Effector CD8-positive, alpha-beta T cell (primary cell): ENCODE results near the gene GTPBP3.

Experiments
- DNase-seq: peaks from one replicate; lab custom pipeline; 2025; lab: John Stamatoyannopoulos, UW

Gene GTPBP3

DNA sequence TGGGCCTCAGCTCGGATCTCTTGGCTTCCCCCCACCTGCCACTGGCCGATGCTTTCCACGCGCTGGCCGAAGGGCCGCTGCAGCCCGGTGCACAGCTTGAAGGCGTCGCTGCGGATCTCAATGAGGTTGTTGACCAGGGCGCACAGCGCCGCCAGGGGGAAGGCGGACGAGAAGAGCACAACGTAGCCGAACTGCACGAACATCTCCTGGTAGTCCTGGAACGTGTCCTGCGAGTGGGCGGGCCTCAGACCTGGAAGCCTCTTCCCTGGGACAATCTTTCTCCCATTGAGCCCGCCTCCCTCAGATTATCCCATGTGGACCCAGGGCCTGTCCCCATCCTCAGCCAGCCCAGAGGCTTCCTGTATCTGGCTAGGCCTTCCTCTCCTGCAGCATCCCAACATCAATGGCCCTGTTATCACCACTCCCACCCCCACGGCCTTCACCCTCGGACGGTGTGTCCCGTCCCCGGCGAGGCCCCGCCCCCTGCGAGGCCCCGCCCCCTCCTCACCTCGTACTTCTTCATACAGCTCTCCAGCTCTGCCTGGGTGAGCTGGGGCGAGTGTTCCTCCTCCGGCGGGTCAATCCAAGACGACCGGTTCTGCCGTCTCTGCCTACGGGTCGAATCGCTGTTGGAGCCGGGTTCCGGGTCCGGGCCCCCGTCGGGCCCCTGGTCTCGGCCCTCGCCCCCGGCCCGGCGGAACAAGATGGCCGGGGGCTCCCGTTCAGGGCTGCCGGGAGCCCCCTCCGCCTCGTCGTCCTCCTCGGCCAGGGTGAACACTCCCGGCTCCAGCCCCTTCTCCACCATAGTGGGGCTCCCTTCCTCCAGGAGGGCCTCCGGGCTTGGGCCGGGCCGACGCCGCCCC lies 9.5 kb upstream of the GTPBP3 start:
- peak; percentile 52 for DNase-seq

DNA sequence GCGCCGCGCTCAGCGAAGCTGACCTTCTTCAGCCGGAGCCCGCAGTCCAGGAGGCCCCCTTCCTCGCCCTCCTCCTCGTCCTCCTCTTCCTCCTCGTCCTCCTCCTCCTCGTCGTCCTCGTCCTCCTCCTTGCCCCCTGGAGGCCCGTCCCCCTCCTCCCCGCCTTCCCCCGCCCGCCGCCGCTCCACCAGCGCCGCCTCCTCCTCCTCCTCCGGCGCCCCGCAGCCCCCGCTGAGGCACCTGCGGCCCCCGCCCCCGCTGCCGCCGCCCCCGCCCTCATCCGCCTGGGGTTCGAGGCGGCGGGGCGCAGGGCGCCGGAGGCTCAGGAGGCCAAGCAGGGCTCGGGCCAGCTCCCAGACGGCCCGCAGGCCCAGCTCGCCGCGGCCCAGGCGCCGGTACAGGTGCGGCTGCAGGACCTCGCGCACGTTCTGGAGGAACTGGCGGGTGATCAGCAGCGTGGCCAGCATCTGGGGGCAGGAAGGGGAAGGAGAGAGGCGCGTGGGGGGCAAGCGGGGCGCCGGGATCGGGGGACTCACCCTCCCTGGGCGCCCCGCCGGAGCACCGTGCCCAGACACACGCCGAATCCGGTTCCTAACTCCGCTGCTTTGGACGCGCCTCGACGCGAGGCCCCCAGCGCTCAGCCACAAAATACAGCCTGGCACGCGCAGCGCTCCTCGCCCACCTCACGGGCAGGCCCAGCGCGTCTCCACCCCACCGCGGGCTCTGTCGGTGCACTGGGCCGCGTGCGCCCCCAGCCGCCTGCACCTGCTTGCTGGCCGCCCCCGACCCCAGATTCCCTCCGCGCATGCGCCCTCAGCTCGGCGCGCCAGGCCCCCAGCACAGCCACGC lies 8.6 kb upstream of the GTPBP3 start:
- DNase-seq, result peak; percentile 17

DNA sequence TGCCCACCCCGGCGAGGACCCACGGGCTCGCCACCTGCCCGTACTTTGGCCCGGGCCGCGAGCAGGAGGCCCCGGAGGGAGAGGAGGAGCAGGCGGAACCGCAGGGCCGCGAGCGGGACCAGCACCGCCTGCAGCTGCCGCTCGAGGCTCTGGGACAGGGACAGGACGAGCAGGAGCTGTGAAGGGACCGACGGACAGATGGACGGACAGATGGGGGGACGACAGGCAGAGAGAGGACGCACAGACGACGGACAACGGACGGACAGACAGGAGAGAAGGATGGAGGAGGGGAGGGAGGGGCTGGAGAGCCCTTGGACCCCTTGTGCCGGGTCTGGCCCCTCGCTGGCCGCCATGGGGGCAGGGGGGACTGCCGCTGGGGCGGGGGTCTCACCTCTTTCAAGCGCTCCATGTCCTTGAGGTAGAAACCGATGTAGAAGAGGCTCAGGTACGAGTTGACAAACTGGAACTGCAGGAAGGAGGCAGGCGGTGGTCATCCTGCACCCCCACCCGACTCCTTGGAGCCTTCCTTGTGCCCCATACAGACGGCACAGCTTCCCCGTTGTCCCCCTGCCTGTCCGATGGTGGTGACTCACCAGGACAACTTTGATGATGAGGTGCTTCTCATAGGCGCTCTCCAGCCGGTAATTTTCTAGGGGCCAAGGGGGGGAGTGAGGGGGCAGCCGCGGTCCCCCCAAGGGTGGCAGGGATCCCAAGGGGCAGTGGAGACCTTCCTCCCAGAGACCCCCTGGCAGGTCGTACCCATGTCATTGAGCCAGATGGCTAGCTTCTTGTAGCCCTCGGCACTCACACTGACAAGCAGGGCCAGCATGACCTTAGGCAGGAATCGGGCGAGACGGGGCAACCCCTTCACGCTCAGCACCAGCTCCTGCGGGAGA lies 7.7 kb upstream of the GTPBP3 start:
- DNase-seq, result no peak

DNA sequence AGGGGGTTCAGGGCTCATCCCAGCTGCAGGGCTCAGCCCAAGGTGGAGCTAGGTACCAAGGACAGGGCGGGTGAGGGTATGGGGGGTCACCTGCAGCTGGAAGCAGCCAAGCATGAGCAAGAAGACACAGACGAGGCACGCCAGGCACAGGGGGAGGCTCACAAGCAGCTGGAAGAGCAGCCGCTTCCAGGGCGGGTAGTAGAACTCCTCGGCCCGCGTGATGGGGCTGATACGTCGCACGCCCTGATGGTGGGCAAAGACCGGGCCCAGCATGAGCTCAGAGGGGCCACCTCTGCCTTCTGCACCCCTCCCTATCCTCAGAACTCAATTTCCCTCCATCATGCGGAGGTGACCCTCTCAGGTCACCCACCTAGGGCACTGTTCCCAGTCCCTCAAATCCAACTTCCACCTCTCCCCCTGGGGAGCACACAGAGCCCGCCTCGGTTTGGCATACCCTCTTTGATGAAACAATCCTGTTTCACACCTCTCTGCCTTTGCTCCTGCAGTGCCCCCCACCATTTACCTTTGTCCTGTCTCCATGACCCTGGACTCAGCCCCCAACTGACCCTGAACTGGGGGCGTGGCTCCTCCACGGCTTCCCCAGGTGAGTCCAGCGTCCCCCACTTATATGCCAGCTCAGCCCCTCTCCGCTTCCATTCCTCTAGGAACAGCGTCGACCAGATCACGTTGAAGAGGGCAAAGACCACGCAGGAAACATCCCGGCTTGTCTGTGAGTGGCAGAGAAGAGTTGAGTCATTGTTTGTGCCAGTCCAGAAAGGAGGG lies 6.9 kb upstream of the GTPBP3 start:
- no peak for DNase-seq

DNA sequence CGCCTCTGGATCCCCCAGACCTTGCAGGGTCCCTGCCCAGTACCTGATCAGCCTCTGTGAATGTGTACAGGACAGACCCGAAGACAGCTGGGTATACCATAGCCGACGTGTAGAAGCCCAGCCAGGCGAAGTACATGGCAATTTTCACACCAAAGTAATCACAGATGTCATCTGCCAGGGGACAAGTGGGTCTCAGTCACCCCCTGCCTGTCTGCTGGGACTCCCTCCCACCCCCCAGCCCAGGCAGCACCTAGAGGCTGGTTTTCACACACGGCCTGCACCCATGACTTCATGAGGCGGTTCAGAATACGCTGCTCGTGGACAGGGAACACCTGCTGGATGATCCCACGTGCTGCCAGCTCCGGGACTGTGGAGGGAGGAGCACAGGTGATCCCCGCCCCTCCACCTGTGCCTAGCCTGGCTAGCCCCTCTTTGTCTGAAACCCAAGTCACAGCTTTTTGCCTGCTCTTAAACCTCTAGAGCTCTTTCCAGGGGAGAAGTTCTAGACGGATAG lies 6.3 kb upstream of the GTPBP3 start:
- no peak for DNase-seq

DNA sequence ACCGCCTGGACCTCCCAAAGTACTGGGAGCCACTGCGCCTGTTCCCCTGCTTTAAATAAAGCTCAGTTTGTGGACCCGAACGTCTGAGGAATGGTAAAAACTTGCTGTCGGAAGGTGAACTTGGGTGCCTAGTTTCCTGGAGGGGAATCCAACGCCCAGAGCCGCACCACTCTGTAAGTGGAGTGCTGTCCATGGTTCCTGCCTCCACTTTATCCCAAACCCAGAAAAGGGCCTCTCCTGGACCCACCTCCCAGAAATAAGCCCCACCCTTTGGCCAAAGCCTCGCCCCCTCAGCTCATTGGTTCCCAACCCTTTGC lies 5.0 kb upstream of the GTPBP3 start:
- DNase-seq, result no peak

DNA sequence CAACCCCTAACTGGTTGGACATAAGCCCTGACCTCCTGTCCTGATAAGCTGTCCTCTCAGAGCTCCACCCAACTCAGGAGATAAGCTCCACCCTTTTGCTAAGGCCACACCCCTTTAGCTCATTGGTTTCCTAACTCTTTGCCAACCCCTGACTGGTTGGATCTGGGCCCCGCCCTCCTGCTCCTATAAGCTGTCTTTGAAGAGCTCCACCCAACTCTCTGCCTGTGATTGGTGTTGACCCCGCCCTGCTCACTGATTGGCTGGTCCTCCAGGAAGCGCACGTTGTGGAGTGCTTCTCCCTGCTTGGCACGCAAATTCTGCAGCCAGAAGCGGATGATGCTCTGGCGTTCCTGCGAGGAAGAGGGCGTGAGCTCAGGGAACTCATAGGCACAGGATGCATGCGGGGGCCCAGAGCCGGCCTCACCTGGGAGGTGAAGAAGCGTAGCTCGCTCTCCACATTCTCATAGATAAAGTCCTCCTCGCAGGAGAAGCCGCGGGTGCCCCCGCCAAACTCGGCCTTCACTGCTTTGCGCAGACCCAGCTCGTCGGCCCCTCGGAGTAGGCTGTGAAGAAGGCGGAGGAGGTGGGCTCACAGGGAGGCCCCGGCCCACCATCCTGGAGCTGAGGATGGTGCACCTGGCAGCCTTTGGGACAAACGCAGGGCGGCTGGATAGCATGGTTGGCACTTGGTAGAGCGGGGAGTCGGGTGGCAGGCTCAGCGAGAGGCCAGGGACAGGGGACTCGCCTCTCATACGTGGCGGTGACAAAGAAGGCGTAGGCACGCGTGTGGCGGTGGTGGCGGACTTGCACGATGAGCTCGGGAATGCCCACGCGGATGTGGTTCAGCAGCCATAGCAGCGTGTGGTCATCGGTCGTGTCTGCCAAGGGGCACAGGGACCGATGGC lies 4.4 kb upstream of the GTPBP3 start:
- DNase-seq, result no peak

DNA sequence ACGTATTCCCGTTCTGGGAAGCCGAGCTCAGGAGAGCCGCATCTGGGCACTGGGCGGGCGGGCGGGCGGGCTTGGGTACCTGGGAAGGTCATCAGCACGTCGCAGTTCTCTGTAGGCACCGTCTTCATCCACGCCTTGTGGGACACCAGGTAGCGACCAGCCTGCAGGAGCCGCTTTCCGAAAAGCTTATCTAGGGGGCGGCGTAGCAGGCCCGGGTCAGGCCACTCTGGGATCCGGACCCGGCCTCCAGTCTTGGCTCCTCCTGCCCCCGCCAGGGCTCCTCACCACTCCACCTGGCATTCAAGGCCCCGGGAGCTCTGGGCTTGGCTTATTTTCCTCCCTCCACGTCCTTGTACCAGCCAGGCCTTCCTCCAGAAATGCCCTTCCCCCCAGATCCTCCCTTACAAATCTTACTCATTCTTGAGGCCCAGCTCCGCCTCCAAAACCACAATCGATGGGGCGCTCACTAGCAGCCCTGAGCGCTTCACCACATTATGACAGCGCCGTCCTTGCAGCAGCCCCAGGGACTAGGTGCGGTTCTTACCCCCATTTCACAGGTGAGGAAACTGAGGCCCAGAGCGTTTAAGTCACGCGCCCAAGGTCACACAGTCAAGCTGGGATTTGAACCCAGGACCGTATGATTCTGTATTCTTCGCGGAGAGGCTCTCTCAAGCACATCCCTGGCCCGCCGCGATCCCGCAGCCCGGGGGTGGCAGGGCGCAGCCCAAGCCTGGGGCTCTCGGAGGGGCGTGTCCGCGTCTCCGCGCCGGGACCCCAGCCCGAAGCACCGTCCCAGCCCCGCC lies 3.5 kb upstream of the GTPBP3 start:
- DNase-seq, result peak; percentile 14

DNA sequence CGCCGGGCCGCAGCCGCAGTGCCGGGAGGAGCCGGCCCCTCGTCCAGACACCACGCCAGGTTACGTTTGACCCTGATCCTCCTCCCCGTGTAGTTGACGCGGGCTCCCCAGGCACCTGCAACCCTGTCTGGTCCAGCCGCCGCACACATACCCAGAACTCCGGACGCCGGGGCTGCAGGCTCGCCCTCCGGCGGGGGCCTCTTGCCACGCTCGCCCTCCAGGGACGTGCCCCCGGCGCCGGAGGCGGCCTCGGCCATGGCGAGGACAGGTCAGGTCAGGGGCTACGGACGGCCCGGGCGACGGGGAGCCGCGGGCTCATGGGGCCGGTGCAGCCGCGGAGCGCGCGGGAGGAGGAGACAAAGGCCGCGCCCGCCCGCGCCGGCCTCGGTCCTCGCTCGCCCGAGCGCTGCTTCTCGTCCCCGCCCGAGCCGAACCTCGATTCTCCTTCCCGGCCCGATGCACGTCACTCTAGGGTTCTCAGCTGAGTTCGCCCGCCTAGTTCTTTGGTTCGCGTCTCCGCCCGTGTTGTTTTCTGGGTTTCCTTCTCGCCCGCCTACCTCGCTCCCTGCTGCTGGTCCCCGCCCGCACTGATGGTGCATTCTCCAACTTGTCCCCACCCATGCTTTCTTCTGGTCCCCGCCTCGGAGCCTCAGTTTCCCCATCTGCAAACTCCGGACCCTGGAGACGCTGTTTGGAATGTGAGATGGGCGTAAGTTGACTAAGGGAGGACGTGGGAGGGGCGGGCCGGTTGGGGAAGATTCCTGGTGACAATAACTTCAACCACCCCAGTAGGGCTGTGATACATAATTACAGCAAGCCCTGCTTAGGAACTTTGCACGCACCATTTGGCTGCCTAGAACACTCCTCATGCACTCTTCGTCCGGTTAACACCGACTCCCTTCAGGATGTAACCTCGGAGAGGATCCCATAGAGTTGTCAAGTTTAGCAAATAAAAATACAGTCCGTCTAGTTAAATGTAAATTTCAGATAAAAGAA lies 2.6 kb upstream of the GTPBP3 start, which contains the start of gene ANO8:
Gene ANO8, minus strand, starts transcription at position 442 of the 996 bp plus-strand sequence. Its CDS starts 185 bp downstream, at position 257.
- peak; percentile 86 for DNase-seq

DNA sequence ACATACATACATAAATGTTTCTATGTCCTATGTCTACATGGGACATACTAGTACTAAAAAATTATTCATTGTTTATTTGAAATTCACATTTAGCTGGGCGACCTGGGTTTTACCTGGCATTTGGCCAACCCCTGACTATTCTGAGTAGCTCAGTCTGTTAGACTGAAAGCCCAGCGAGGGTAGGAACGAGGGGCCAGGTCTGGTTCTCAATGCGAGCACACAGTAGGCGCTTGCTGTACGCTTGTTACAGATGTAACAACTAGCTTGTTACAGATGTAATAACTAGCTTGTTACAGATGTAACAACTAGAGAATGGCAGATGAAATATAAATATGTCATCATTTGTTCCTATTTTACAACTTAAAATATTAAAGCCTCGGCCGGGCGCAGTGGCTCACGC lies 1.8 kb upstream of the GTPBP3 start:
- no peak for DNase-seq

DNA sequence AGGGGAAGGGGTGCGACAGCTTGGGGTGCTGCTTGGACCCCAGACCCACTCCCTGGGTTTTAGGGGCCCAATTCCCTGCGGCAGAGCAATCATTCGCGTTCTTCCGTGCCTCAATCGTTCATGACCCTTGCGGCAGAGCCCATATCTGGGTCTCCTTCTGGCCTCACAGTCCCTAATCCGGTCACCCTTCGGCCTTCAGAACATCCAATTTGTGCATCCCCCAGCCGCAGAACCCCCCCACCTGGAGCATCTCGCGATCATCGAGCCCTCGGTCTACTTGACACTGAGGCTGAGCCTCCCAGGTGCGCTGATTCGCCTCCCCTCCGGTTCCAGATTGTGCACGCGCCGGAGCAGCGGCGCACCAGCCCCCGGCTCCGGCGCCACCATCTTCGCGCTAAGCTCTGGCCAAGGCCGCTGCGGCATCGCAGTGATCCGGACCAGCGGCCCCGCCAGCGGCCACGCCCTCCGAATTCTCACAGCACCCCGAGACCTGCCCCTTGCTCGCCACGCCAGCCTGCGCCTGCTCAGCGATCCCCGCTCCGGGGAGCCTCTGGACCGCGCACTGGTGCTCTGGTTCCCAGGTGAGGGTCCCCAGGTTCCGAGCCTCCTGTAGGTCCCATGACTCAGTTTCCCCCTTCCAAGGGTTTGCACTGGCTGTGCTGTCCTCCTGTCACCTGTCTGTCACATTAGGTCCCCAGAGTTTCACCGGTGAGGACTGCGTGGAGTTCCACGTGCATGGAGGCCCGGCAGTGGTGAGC lies 501 bp downstream of the GTPBP3 start:
- no peak for DNase-seq

DNA sequence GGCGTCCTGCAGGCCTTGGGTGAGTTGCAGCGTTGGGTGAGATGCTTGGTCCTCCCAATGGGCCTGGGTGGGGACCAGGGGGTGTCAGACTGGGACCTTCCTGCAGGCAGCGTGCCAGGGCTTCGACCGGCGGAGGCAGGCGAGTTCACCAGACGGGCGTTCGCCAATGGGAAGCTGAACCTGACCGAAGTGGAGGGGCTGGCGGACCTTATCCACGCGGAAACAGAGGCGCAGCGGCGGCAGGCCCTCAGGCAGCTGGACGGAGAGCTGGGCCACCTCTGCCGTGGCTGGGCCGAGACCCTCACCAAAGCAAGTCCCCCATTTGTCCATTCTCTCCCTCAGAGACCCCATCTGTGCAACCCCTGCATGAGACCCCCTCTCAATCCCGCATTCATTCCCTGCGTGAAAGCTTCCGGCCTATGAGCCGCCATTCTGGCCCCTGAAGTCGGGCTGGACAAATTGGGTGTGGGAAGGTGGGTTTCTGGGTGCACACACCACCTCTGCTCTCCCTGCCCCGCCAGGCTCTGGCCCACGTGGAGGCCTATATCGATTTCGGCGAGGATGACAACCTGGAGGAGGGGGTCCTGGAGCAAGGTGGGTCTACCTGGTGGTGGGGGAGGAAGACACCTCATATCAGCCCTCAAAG lies 1.2 kb downstream of the GTPBP3 start:
- DNase-seq, result no peak

DNA sequence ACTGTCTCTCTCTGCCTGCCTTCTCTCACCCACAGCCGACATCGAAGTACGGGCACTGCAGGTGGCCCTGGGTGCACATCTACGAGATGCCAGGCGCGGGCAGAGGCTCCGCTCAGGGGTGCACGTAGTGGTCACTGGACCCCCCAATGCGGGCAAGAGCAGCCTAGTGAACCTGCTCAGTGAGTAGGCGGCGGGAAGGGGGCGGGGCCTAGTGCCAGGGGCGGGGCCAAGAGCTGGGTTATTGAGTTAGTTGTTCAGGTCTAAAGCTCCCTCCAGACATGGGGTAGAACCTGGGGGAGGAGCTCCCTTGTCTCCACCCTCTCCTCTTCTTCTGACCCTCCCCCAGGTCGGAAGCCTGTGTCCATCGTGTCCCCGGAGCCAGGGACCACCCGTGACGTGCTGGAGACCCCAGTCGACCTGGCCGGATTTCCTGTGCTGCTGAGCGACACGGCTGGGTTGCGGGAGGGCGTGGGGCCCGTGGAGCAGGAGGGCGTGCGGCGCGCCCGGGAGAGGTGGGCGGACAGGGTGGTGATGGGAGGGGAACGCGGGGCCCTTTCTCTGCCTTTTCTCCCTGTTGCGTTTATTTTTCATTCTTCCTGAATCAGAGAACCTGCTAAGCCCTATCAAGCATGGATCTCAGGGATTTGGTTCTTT lies 1.9 kb downstream of the GTPBP3 start:
- peak; percentile 16 for DNase-seq

DNA sequence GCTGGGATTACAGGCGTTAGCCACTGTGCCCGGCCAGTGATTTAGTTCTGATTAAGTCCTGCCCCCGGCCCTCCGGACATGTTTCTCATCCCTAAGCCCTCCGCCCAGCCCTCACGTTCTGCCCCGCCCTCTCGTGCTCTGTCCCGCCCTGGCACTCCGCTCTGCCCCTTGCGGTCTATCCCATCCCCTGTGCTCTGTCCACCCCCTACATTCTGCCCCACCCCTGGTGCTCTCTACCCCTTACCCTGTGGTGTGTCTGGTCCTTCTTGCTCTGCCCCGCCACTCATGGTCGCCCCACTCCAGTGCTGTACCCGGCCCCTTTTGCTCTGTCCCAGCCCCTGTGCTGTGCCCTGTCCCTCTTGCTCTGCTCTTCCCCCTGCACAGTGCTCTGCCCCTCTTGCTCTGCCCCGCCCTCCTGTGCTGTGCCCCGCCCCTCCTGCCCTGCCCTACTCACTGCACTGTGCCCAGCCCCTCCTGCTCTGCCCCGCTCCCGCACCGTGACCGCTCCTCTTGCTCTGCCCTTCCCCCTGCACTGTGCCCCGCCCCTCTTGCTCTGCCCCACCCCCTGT lies 3.0 kb downstream of the GTPBP3 start:
- DNase-seq, result no peak

DNA sequence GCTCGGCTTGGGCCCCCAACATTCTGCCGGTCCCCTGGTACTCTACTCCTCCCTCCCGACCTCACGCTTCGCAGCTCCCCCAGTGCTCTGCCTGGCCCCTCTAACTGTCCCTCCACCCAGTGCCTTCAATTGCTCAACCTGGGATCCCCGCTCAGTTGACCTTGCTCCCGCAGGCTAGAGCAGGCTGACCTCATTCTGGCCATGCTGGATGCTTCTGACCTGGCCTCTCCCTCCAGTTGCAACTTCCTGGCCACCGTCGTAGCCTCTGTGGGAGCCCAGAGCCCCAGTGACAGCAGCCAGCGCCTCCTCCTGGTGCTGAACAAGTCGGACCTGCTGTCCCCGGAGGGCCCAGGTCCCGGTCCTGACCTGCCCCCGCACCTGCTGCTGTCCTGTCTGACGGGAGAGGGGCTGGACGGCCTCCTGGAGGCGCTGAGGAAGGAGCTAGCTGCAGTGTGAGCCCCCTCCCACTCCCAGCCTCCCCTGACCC lies 3.6 kb downstream of the GTPBP3 start:
- DNase-seq, result no peak

DNA sequence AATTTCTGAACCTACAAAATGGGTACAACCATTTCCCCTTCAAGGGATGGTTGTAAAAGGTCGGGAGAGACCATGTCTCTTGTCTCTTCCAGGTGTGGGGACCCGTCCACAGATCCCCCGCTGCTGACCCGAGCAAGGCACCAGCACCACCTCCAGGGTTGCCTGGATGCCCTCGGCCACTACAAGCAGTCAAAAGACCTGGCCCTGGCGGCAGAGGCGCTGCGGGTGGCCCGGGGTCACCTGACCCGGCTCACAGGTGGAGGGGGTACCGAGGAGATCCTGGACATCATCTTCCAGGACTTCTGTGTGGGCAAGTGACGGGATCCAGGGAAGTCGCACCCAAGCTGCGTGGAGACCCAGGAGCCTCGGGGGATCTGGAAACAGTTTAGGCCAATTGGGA lies 4.0 kb downstream of the GTPBP3 start:
- DNase-seq, result no peak
